ENCODE data around the gene PML. TPM values are rescaled to one million over a fixed set of nuclear protein-coding genes. Genes with fewer than 3 reads are reported as not detected.

PML gene
- total and polyA plus RNA-seq, 9 of the 15 experiments (the other 6 are each of a cell fraction or from before 2014, with no cell fraction given): 5.0 to 50.7 (median 10.1) TPM

GRCh38 chr15:74027688-74028087 lies 33.2 kb downstream of the PML start:
- POLR2A ChIA-PET: interaction anchor here (0.6 to 1.1 kb wide), 3 partner anchors 8 to 20 kb away, joined by 3 to 5 read pairs (median 3); no protein-coding TSS in a partner anchor
- no peaks in the 10 kb centered on the region for H3K27me3 ChIP-seq (ENCODE audit: control insufficient read depth in 2 of 2, insufficient read depth in 2 of 2, low read length in 2 of 2)

More at GRCh38 chr15:74027688-74028087, 33.2 kb downstream of the PML start:
- H3K4me1 ChIP-seq (replicated peaks in 1 of 2; ENCODE audit: control insufficient read depth in 2 of 2, insufficient read depth in 2 of 2, low read length in 2 of 2): 0 out of 5 replicates have a peak, but pooled peaks cover under 1 to 3% of the 10 kb centered on the region in 2 experiments
- TF ChIP-seq ELK3 (CRISPR knock-in tag; IDR thresholded peaks at IDR 0.05) (no peak), HMGXB4 (CRISPR knock-in tag; IDR thresholded peaks at IDR 0.05) (no peak), HMG20A (CRISPR knock-in tag; conservative IDR thresholded peaks at IDR 0.05) (no peak), LARP7 (IDR thresholded peaks at IDR 0.05) (no peak), GABPA (tag; conservative IDR thresholded peaks at IDR 0.05; ENCODE audit: low read depth) (no peak), ZBTB1 (CRISPR knock-in tag; IDR thresholded peaks at IDR 0.05; ENCODE audit: borderline replicate concordance, low read depth) (no peak), ZNF224 (CRISPR knock-in tag; IDR thresholded peaks at IDR 0.05) (no peak), MAFK (IDR thresholded peaks at IDR 0.05; ENCODE audit: low read length) (no peak), ZNF3 (CRISPR knock-in tag; IDR thresholded peaks at IDR 0.05) (no peak), DMBX1 (CRISPR knock-in tag; IDR thresholded peaks at IDR 0.05; ENCODE audit: borderline replicate concordance) (no peak)
- in situ Hi-C loops (cut with MboI) (no loop called here), intact Hi-C loops (cut with micrococcal nuclease) (no loop called here)
- H3K9me1 ChIP-seq (ENCODE audit: control insufficient read depth, insufficient read depth, low read length): no peaks in the 10 kb centered on the region
- no peak for ATAC-seq
- CTCF ChIA-PET (ENCODE audit: low intra/inter-chr PET ratio): no interaction called here
- H2AFZ ChIP-seq (ENCODE audit: low read depth, low read length): no peak overlapping the region
- no peak overlapping the region for H3K4me3 ChIP-seq
- no peak for FAIRE-seq
- DNase-seq (ENCODE audit: extremely low read depth in 1 of 4, low spot score in 3 of 4): no peak
- 52% methylated on average over 3 of the region's 3 CpGs for WGBS (ENCODE audit: insufficient coverage, low coverage, missing lambda C conversion rate)
- H3K79me2 ChIP-seq (ENCODE audit: control insufficient read depth, insufficient read depth, low read length): no peaks in the 10 kb centered on the region
- no TSS peak for BruUV-seq (replicated peaks)
- no peaks in the 10 kb centered on the region for H3K9me3 ChIP-seq (replicated peaks; ENCODE audit: control insufficient read depth, insufficient read depth, low read depth, low read length)
- no peak overlapping the region for H3K27ac ChIP-seq (ENCODE audit: extremely low read depth, low read depth, low read length)
- H3K9ac ChIP-seq (ENCODE audit: insufficient read depth in 1 of 2, low read depth in 2 of 2, low read length in 2 of 2): no peak overlapping the region
- peaks cover 60% of the 10 kb centered on the region for H3K36me3 ChIP-seq (ENCODE audit: control insufficient read depth, insufficient read depth, low read length)
- H4K20me1 ChIP-seq (replicated peaks; ENCODE audit: control insufficient read depth, insufficient read depth, low read length): no peaks in the 10 kb centered on the region; the same call in 1 of the 2 replicates
- no peak overlapping the region for H3K4me2 ChIP-seq (ENCODE audit: insufficient read depth, low read length)

All from K562 (cell line).